ENCODE data around the gene CTDP1.

CTDP1 gene

DNA sequence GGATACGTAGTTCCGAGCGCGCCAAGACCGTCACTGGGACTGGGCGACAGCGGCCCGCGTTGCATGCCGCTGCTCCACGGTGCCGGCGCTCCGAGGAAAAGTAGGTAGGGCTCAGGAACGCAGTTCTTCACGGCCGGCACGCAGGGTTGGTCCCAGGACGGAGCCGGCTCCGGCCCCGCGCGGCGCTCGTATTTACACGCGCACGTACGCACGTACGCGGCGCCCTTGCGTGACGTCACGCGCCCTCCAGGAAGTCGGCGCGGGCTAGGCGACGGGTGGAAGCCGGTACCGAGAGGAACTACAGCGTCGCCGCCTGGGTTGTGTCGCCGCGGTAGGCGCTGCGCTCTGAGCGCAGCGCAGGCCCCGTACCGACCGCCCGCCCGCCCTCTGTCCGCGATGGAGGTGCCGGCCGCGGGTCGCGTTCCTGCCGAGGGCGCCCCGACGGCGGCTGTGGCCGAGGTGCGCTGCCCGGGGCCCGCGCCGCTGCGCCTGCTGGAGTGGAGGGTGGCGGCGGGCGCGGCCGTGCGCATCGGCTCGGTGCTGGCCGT lies at the start of gene CTDP1:
CTDP1 (plus strand) TSS at position 252 of the 548 bp plus-strand sequence; CDS start at position 397, 145 bp downstream.
- DNase-seq, result peak in 1 of 2 experiments; percentile 62

DNA sequence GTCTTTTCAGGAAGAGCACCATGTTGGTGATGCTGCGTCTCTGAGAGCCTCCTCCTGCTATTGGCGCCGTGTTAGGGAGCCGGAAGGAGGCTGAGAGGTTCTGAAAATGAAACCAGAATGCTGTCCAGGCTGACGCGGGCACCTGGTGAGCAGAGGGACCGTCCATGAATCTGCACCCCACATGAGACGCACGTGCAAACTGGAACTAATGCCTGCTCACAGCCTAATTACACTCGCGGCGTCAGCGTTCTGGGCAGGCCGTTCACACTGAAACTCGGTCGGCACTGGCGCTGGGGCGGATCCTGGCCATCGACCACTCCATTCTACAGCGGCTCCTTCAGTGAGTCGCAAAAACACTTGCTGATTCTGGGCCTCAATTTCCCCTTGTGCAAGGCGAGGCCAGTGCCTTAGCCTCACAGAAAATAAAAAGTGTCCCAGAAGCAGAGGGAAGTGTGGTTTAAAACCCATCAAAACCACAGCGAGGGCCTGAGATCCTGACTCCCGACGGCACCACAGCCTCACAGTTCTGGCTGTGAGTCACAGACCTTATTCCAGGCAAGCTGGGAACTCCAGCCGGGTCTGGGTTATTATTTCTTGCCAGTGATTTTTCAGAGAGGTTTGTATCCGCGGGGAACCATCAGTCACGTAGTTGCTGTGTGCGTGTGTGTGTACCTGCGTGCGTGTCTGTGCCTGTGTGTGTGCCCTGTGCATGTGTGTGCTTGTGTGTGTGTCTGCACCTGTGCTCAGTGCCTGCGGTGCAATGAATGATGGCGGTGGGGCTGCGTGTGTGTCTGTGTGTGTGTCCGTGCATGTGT lies 49.1 kb upstream of the CTDP1 start:
- DNase-seq, result no peak

DNA sequence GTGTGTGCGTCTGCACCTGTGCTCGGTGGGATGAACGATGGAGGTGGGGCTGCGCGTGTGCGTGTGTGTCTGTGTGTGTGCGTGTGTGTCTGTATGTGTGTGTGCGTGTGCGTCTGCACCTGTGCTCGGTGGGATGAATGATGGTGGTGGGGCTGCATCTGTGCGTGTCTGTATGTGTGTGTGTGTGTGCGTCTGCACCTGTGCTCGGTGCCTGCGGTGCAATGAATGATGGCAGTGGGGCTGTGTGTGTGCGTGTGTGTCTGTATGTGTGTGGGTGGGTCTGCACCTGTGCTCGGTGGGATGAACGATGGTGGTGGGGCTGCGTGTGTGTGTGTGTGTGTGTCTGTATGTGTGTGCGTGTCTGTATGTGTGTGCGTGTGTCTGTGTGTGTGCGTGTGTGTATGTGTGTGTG lies 48.5 kb upstream of the CTDP1 start:
- no peak for DNase-seq

GRCh38 chr18:79631761-79632446 lies 47.7 kb upstream of the CTDP1 start:
- no peak for DNase-seq

DNA sequence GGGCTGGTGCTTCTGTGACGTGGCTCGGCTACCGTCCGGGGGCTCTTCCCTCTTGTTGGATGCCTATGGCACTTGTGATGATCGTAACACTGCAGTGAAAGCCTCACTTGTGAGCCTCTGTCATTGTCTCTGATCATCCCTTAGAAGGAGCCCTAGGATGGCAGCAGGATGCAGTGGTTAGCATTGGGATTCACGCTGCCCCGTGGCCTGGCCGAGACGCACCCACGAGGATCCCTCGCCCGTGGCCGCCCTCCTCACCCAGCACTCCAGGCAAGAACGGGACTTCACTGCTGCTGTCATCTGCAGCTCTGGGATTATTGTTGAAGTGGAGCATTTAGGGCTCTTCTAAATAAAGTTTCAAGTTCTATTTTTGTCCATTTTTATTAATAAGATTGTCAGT lies 46.8 kb upstream of the CTDP1 start:
- DNase-seq, result no peak

GRCh38 chr18:79634186-79634585 lies 45.4 kb upstream of the CTDP1 start:
- DNase-seq, result no peak

DNA sequence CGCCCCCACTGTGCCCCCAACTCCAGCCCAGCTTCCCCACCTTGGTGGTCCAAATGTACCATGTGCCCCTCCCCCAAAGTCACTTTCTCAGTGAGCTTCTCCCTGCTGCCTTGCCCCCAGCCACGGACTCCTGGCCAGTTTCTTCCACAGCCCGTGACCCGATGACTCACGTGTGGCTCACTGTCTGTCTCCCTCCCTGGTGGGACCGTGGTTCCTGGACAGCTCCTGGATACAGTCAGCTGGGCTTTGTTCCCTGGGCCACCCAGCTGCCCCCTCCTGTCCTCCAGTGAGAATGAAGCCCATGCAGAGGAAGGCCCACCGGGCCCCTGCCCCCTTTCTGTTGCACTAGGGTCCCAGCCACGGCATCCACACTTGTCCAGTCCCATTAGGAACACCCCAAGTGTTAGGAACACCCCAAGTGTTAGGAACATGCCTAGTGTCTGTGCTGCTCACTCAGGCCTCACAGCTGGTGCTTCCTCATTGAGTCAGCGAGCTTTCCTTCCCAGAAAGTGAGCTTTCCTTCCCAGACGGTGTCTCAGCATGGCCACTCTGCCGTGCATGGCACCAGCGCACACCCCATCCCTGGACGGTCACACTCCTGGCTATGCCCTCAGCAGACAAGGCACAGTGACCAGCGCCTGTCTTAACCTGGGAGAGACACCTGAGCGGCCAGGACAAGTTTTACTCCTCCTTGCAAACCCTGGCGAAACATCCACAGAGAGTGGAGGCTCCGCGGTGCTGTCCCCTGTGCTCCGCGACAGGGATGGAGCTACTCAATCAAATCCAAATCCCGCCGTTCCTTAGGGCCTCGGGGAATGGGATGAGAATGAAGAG lies 44.8 kb upstream of the CTDP1 start:
- DNase-seq, result no peak

- DNase-seq, result no peak
Observed at GRCh38 chr18:79635427-79635726, 44.2 kb upstream of the CTDP1 start.

DNA sequence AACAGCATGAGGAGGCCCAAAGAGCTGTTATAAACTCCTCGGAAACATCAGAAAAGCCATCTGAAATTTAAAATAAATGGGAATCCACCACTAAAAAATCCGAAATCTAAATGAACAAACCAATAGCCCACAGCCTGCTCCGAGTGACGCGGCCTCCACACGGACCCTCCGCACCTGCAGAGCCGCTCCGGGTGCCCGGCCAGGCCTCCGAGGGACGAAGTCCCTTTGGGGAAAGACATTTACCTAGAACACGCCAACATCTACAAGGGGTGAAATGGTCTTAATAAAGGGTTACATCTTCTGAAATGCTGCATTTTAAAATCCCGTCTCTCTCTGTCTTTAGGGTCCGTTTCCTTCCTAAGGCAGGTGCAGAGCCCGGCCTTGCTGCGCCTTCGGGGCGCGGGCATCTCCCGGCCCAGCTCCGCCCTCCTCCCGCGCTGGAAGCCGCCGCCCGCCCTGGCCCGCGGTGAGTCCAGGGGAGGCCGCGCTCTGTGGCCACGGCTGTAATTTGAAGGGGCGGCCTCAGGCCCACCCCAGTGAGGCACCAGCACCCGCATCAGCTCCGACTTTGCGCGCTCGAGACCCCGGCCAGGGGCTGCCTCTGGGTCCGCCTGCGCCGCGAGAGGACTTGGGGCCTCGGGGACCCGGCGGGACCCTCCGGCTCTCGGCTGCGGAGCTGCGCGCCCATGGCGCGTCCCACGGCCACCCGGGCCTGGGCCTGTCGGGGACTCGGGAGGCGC lies 42.3 kb upstream of the CTDP1 start:
- no peak for DNase-seq

DNA sequence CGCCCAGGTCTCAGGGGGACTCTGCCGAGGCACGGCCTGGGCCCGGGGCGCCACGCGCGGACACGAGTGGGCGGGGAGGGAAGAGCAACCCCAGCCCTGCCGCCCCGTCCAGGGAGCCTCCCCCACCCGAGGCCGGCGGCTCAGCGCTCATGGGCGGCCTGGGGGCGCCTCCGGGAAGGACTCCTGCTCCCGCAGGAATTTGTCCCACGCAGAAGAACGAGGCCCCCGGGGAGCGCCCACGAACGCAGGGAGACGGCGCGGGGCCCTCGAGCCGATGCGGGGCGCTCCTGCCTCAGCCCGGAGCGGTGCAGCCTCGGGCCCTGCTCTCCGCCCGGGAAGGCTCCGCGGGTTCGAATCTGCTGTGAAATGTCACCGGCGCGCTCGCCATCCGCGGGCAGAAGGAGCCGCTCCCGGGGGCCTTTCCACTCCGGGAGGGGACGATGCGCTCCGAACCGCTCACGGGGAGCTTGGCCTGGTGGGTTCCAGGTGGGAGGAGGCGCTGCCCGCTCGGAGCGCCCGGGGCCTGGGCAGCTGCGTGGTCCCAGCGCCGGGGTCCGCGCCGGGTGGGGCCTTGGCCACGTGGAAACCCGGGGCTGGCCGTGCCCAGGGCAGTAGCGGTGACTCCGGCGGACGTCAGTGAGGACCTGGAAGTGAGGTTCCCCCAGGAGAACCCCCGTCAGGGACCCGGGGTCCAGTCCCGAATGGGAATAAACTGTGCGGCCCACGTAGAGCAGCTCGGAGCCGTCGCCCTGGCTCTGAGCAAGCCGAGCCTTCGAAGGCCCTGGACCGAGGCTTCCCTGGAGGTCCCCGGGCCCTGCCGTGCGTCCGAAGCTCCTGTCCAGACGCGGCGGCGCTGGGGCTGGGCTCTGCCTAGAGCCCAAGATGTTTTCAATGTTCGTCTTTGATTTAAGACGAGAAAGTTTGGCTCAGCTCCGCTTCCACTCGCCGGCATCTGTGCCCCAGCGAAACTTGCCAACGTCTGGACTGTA lies 41.4 kb upstream of the CTDP1 start:
- DNase-seq, result no peak

DNA sequence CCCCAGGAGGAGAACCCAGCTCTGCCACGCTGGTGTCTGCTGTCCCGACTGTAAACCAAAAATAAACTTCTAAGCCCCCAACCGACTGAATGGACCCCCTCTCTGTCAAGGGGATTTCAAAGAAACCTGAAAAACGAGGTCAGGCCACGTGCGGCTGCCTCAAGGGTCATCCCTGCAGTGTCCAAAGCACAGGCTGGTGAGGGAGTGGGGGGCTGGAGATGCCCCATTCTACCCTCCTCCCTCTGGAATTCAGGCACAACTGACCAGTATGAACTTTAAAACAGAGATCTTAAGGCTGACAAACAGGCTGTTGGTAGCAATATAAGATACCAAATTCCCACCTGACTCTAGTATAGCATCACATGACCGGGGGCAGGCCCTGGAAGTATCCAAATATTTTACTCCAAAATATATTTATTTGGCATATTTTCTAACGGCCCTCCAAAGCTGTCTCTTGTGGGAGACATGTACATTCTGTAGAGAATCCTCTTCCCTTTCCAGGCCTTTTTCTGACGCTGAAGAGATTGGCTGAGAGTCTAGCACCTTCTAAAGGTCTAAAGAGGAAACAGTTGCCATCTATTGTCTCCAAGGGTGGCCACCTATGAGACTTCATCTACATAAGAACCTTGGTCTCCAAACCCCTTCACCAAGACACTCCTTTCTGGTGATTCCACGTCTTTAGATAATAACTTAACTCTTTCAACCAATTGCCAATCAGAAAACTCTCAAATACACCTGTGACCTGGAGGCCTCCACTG lies 40.4 kb upstream of the CTDP1 start:
- DNase-seq, result no peak

DNA sequence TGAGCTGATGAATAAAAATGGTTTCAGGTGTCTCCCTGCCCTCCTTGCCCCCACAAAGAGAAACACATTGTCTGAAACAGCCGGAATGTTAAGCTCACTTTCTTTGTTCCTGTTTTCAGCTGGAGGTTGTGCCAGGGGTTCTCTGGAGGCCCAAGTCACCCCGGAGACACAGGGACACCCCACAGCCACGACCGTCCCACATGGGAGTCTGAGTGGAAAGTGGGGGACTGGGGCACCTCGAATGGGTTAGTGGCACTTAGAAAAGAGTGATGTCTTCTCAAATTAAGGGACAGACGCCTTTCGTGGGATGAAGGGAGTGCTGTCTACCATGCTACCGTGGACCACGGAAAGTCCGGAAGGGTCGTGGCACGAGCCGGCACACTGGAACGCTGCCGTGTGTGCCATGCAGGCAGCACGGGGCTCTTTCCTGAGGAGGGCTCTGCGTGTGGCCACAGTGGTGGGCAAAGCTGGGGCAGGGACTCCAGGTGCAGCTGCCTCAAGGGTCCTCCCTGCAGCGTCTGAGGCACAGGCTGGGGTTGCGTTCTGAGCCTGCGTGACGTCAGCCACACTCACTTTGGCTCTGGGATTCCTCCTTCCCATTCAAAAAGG lies 39.4 kb upstream of the CTDP1 start:
- DNase-seq, result no peak

- no peak for DNase-seq
Observed at GRCh38 chr18:79640875-79641274, 38.7 kb upstream of the CTDP1 start.

GRCh38 chr18:79641722-79642497 lies 37.7 kb upstream of the CTDP1 start:
- no peak for DNase-seq

DNA sequence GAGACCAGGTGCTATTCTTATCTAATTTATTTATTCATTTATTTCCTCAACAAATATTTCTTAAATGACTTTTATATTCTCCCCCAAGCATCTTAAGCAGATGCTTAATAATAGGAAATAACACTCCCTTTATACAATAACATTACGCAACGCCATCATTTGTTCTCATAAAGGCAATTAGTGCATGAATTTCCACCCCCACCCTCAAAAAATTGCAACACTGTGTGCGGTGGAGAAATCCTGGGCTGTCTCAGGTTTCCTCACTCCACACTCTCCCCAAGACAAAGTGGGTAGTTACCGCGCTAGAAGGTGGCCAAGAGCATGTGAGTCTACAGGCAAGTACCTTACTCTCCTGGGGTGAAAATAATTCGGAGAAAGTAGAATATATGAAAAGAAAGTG lies 37.0 kb upstream of the CTDP1 start:
- no peak for DNase-seq

DNA sequence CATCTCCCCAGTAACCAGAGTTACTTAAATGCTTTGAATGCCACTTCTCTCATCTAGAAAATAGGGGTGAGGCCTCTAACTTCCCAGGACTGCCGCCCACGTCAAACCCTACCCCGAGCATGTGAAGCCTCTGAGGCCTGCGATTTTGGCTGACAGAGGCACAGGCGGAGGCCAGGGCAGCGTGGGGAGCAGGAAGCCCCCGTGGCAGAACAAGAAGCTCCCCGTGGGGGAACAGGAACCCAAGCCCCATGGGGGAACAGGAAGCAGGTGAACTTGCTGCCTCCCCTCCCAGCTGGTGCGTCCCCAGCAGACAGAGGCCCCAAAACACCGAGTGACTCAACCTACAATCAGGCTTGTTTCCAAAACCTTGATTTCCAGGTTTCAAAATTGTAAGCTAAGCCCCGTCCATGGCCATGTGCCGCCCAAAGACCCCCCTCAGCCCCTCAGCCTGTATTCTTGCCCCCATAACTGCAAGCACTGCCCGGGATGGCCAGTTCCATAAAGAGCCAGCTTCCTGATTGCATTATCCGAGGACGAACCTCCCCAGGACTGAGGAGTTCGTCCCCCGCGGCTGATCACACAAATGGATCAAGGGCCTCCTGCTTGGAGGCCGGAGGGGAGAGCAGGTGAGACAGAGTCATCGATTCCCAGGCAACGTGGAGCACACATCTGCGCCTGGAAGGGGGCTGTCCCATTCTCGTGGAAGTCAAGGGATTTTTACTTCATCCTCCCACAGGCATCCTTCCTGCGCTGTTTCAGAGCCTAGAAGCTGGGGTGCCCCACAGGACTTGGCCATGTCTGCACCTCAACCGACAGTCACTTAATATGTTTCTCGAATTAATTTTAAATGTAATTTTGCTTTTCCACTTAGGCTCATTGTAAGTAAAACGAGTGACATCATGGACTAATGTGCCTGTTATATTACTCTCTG lies 36.3 kb upstream of the CTDP1 start:
- DNase-seq, result no peak

GRCh38 chr18:79644006-79644665 lies 35.5 kb upstream of the CTDP1 start:
- DNase-seq, result peak in 1 of 2 experiments; percentile 6

DNA sequence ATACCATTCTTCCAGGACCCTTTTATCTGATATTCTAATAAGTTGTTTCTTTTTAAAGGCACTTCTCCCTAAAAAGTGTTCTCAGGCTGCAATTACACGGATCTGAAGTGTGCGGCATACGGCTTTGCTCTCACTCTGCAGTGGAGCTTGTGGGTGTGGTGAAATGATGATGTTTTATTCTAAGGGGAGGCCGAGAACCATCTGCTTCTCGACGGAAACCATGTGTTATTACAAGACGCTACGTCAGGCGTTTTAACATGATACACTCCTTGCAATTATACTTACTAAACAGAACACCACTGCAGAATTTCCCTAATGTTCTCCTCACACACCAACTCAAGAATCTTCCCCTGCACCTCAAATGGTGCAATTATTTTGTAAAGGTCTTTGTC lies 34.9 kb upstream of the CTDP1 start:
- no peak for DNase-seq

Data from NCI-H187 (cell line).